Raji (cell line): ENCODE results near the gene FOXP1.

Source experiments
- POLR2A ChIP-seq: IDR thresholded peaks from 2 replicates; pipeline ENCODE4 v1.6.1; 2011; ENCODE audit warnings: low read depth, low read length, control low read depth; ENCODE audit not compliant: insufficient read depth

Gene FOXP1

DNA sequence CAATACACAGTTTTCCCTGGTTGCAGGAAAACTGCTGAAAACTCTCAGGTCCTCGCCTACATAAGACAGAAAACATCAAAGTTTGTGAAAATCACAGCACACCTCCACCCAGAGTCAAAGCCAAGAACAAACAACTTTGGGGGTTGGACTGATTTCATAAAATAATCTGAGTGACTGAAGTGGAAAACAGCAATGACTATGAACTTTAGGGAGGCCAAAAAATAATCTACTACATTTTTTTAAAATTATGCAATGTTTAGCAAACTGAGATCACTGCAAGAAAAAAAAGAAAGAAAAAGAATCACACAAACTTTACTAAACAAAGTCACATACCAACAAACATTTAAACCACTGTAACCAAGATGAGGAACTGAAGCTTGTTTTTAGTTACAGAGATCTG lies 15.9 kb upstream of the FOXP1 start:
- TF ChIP-seq POLR2A: no peak

DNA sequence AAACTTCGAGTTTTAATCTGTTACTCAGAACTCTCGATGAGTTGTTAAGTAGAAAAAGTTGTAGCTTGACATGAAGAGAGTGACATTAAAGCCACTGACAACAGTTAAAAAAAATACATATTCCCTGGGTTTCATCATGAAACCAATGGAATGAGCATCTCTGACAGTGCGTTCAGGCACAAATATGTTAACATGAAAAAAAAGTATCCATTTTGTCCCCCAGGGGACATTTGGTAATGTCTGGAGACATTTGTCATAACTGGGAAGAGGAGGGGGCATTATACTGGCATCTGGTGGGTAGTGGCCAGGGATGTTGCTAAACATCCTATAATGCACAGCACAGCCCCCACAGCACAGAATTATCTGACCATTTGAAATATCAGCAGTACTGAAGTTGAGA lies 14.8 kb upstream of the FOXP1 start:
- TF ChIP-seq POLR2A: no peak

DNA sequence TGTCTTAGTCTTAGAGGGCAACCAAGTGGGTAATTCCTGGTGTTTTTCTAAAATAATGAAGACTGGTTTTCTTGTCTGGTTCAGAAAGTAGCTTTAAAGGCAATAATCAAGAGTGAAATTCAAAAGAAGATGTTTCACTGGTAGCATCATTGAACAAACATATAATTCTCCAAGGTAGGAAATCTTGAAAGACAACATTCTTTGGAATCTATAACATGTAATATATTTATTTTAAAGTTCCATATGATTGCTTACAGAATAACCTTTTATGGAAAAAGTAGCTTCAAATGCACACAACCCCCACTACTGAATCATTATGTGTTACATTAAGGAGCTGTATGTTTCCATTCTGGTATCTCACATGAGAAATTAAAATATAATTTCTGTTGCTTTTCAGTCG lies 13.8 kb upstream of the FOXP1 start:
- no peak for TF ChIP-seq POLR2A

DNA sequence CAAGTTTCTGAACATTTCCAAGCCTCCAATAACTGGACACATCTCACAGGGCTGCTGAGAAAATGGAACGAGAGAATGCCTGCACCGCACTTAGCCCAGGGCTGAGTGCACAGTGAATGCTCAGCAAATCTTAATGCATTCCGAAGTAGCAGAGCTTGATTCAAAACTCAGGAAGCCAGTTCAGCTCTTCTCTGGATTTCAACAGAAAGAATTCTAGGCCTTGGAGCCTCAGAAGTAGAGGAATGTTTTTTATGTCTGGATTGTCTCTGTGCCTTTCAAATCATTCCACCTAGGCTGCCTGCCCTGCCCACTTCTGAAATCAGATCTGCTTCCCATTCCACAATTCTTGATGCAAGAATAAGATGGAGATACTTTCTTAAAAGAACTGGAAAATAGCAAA lies 9.6 kb upstream of the FOXP1 start:
- TF ChIP-seq POLR2A: no peak

DNA sequence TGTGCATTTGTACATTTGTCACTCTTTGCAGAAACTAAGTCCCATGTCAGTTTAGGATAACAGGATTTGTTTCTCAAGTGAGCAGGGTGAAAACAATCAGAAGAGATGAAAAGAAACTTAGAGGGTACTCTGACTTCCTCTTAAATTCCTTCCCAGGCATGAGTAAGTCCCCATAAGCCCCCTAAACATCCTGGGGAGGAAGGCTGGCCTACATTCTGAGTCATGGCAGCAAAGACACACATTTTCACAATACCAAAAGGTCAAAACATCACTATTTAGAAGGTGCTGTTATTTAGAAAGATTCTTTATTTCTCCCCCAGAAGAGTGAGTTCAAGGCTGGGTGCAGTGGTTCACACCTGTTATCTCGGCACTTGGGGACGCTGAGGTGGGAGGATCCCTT lies 7.6 kb upstream of the FOXP1 start:
- no peak for TF ChIP-seq POLR2A

DNA sequence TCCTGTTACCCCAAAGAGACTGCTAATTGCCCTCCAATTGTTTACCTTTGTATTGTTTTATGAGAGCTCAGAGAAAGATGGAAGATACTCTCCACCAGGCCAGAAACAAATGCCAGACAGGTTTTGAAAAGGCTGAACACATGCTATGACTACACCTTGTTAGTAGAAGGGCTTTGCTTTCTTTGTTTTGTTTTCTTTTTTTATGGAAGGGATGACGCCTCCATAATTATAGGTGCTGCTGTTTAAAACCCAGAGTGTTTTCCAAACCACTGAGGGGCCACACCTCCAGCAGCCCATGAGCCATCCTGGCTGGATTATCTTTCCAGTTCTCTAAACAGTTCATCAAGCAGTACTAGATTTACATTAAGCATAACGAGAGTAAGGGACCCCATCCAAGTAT lies 5.6 kb upstream of the FOXP1 start:
- no peak for TF ChIP-seq POLR2A

DNA sequence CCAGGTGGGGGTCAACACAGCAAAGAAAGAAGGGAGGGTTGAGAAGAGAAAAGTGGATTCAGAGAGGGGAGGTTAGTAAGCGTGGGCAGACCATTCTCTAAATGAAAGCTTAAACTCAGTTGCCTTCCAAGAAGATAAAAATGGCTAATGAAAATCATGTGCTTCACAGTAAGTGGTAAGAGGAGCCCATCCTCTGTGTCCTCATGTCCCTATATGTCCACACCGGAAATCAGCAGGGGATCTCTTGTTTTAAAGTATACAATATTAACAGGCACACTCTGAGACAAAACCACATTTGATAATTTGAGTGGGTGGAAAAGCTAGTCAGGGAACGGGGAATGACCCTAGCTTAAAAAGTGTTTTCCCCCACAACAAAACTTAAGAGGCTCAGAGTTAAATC lies 4.4 kb upstream of the FOXP1 start:
- no peak for TF ChIP-seq POLR2A

DNA sequence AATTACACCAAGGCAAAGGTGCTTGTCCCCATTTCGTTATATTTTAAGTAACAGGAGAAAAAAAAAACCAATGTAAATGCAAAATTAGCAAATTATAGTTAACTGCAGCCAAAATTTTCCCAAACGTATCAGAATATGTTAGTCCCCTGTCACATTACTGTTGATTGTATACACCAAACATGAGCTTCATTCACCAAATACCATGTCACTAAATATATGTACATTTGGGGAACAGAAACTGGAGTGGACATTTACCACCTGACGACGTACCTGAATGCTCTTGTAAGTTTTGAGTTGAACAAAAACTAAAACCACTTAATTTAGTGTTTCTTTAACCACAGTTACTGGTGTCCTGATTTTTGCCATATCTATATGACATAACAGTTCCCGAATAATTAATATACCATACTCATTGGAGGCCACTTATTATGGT lies 3.3 kb upstream of the FOXP1 start:
- TF ChIP-seq POLR2A: no peak

DNA sequence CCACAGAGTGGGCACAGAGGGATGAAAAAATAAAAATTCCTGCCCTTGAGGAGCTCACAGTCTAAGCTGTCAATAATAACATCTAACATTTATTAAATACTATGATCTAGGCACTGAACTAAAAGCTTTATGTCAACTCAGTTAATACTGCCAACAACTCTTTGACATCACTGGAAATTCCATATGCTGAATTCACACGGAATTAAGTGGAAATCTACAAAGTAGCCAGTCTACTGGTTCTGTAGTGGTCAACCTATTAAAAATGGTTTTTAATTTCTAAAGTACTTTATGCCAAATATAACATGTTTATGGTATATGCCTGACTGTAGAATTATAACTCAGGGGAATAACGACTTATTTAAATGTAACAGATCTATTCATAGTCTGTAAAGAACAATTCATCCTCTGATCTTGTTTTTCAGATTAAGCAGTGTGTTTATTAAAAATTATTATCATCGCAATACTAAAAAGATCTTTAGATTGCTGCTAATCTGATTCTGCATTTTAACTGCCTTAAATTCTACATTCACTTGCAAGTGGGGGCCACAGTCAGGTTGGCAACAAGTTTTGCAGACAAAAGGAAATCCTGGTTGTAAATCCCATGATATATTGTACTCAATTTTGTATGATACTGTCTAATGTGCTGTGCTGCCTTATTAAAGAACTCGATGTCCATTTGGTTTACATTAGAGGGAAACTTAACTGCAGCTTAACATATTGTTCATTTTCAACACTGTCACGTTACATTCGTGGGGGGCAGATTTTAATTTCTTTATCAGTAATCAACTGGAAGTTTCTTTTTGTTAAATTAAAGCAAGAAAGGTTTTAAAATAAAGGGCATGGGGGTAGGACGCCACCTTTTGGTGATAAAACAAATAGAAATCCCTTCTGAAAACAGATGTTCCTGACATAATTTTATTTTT lies 2.6 kb upstream of the FOXP1 start:
- TF ChIP-seq POLR2A: no peak

DNA sequence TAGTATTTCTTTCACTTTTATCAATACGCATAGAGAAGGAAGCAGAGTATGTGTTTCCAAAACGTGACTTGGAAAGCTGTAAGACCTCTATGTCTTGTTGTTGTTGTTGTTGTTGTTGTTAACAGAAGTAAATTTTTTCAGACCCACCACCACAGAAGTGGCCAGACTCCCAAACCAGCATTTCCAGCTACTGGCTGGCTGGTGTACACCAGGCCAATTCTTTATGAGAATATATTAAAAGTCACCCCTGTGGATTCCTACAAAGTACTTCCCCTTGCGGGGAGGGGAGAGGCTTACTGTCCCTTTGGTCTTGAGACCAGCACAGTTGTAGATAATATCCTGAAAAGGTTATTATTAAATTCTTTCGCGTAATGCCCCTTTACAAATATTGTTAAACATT lies 1.6 kb upstream of the FOXP1 start:
- TF ChIP-seq POLR2A: no peak

DNA sequence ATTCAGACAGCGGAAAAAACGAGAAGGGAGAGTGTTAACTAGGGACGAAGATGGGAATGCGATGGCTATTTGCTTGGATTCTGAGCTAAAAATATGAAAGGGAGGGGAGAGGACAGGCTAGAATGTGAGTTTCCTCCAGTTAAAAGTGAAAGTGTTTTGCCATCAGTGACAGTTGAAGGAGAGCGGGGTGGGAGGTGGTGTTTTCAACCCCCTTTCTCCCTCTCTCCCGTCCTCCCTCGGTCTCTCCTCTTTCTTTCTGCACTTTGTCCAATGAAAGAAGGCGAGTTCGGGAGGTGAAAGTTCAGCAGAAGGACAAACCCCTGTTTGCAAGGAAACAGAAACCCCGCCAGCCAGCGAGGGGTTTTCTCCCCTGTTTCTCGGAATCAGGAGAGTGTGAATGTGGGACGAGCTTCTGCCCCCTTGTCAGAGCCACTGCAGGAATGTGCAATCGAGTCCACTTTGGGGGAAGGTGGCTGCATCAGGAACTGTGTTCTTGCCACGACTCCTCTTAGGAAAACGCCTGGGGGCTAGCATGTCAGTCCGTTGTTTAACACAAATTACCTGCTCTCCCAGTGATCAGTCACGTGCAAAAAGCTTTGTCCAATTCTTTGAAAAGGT lies 975 bp upstream of the FOXP1 start:
- TF ChIP-seq POLR2A: peak; percentile 50; the same call in 1 of the 2 replicates

DNA sequence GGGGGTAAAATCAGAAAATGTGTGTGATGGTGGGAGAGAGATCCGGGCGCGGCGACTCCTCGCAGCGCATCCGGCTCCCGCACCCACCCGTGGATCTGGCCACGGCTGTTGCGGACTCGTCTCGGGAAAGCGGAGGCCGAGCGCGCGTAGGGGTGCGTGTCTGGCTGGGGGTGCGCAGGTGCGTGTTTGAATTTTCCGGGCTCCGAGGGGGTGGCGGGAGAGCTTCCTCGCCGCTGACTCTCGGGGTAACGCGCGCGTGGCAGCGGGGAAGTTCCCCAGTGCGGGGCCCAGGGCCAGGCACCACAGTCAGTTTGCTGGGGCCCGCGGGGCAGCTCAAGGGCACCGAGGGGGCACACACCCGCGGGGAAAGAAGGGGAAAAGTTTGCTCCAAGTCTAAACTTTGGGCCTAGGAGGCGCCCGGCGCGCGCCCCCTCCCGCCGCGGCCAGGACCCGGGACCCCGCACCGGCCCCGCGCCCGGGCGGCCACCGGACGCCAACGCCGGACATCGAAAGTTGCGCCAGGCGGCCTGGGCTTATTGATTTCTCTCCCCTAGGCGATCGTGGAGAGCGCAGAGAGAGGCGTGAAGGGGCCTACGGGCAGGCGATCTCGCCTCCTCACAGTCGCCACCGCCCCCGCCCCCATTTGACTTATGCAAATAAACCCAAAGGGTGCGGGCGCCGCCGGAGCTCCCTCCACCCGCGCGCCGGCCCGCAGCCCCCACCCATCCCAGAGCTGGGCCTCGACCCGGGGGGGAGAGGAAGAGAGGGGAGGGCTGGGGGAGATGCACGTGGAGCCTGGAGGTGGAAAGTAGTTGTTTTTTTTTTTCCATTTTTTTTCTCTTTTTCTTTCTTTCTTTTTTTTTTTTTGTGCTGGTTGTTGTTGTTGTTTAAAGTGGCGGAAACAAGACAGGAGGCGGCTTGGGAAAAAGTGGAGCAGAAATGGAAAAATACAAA lies 639 bp downstream of the FOXP1 start:
- TF ChIP-seq POLR2A: peak; percentile 68

DNA sequence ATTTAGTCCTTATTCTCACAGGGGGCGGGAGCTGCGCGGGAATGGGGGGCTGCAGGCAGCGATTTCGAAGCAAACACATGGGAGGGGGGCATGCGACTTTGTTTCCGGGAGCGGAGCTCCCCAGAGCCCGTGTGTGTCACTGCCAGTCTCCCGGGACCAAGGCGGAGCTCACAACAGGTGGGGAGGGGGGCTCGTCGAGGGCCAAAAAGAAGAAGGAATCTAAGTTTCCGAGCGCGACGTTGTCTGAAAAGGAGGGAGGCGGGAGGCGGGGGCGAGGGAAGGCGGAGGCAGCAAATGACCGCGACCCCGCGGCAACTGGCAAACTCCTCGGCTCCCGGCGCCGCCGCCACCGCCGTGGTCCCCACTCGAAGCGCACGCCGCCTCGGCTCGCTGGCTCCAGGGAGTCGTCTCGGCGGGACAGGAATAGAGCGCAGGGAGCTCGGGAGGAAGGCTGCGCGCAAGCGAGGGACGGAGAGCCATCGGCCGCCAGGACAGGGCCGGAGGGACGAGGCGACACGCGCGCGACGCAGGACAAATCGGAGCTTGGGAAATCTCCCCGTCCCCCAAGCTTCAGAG lies 1.4 kb downstream of the FOXP1 start:
- TF ChIP-seq POLR2A: peak; percentile 70

DNA sequence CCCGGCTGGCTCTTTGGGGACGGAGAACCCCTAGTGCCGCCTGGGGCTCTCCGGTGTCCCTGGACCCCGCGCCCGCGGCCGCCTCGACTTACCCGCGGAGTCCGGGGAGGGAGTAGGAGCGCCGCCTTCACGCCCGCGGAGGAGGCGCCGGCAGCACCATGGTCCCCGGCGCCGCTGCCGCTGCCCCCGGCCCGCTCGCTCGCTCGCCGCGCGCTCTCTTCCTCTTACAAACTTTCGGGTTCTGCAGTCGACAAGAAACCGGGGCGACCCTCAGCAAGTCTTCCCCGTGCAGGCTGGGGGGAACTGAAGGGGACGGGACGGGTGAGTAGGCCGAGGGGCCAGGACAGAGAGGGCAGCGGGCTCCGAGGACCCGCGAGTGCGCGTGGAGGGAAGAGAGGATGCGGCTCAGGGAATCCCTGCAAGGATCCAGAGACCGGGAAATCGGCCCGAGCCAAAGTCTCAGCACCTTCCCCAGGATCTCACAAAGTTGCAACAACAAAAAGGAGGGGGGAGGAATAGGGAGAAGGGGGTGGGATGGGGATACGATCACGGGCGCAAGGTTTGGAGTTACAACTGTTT lies 2.0 kb downstream of the FOXP1 start:
- TF ChIP-seq POLR2A: no peak
